Measurements from ENCODE around the gene MAPKAP1. TPM values are rescaled to one million over a fixed set of nuclear protein-coding genes. Genes with fewer than 3 reads are reported as not detected.

Gene MAPKAP1
- total and polyA plus RNA-seq, 2 of the 13 experiments (the other 11 are each of a cell fraction or from before 2014, with no cell fraction given), result 45.0 to 64.3 TPM

Small RNA genes within 50 kb of the gene (small RNA-seq; reads per million reads assigned to genes)
- gene RF00017 (ENCODE audit: insufficient read depth in 2 of 3, insufficient read length in 3 of 3, low read depth in 2 of 3, low replicate concordance in 1 of 3), result 0 reads per million in 3 experiments

Other genes starting within 250 kb of the MAPKAP1 start
- gene PBX3, start 40.2 kb upstream of the MAPKAP1 start, total RNA-seq (2016; rRNA removed; fragmentation: Illumina TruSeq; extraction: Trizol), result 9.1 and 11.2 TPM in 2 replicates
- gene PBX3, start 40.2 kb upstream of the MAPKAP1 start, polyA plus RNA-seq (2011; rRNA removed), result 4.0 and 6.0 TPM in 2 replicates

All from HepG2 (cell line).